ENCODE data around the gene RTN3. TPM values are rescaled to one million over a fixed set of nuclear protein-coding genes. Genes with fewer than 3 reads are reported as not detected.

The RTN3 gene
- total RNA-seq, 3 donors from 2014 or later (not counting 1 experiment from before 2014, with no cell fraction given), result 36.9 to 43.0 (median 37.6) TPM

- Histone ChIP-seq H3K27ac (ENCODE audit: low read length) (no peak overlapping the region), H3K36me3 (ENCODE audit: control insufficient read depth, insufficient read depth, low read length) (no peaks in the 10 kb centered on the region), H3K27me3 (ENCODE audit: control insufficient read depth, insufficient read depth, low read length) (no peaks in the 10 kb centered on the region), H3K4me1 (ENCODE audit: control insufficient read depth, insufficient read depth, low read length) (no peaks in the 10 kb centered on the region), H3K4me3 (ENCODE audit: low read length) (no peak overlapping the region), H3K9me3 (ENCODE audit: control insufficient read depth, insufficient read depth, low read length) (no peaks in the 10 kb centered on the region)
- intact Hi-C loops (cut with micrococcal nuclease), result no loop called here
- WGBS (ENCODE audit: insufficient coverage), result 94% methylated on average over 7 of the region's 7 CpGs
- H3K27me3 Mint-ChIP-seq (ENCODE audit: low read depth in 2 of 2), result no peaks in the 10 kb centered on the region
- H3K27ac Mint-ChIP-seq, result no peak overlapping the region
- TF ChIP-seq, protein P1, sequence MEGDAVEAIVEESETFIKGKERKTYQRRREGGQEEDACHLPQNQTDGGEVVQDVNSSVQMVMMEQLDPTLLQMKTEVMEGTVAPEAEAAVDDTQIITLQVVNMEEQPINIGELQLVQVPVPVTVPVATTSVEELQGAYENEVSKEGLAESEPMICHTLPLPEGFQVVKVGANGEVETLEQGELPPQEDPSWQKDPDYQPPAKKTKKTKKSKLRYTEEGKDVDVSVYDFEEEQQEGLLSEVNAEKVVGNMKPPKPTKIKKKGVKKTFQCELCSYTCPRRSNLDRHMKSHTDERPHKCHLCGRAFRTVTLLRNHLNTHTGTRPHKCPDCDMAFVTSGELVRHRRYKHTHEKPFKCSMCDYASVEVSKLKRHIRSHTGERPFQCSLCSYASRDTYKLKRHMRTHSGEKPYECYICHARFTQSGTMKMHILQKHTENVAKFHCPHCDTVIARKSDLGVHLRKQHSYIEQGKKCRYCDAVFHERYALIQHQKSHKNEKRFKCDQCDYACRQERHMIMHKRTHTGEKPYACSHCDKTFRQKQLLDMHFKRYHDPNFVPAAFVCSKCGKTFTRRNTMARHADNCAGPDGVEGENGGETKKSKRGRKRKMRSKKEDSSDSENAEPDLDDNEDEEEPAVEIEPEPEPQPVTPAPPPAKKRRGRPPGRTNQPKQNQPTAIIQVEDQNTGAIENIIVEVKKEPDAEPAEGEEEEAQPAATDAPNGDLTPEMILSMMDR (IDR thresholded peaks at IDR 0.05), result no peak
- H3K9me3 Mint-ChIP-seq, result no peaks in the 10 kb centered on the region
- peaks cover 12 to 16% of the 10 kb centered on the region in 2 donors for H3K4me1 Mint-ChIP-seq
- no peaks in the 10 kb centered on the region for H3K36me3 Mint-ChIP-seq
- DNase-seq (no peak), ATAC-seq (no peak)
- H3K4me3 Mint-ChIP-seq, result no peak overlapping the region
These were observed 13.3 kb downstream of the RTN3 start for GRCh38 chr11:63694596-63694995.

GRCh38 chr11:63698976-63699733, 17.9 kb downstream of the RTN3 start:
- Mint-ChIP-seq H3K36me3 (no peaks in the 10 kb centered on the region), H3K9me3 (no peaks in the 10 kb centered on the region), H3K27ac (no peak overlapping the region), H3K4me3 (no peak overlapping the region), H3K4me1 (peaks cover 9 to 27% of the 10 kb centered on the region in 2 donors), H3K27me3 (ENCODE audit: low read depth in 2 of 2) (no peaks in the 10 kb centered on the region)
- no peak for DNase-seq
- H3K27me3 ChIP-seq (ENCODE audit: control insufficient read depth, insufficient read depth, low read length), result no peaks in the 10 kb centered on the region
- no peaks in the 10 kb centered on the region for H3K4me1 ChIP-seq (ENCODE audit: control insufficient read depth, insufficient read depth, low read length)
- 91% methylated on average over 11 of the region's 11 CpGs for WGBS (ENCODE audit: insufficient coverage)
- no peak overlapping the region for H3K4me3 ChIP-seq (ENCODE audit: low read length)
- intact Hi-C loops (cut with micrococcal nuclease), result no loop called here
- no peak overlapping the region for H3K27ac ChIP-seq (ENCODE audit: low read length)
- ATAC-seq, result no peak
- no peaks in the 10 kb centered on the region for H3K36me3 ChIP-seq (ENCODE audit: control insufficient read depth, insufficient read depth, low read length)
- TF ChIP-seq, protein P1 (IDR thresholded peaks at IDR 0.05), result no peak
- H3K9me3 ChIP-seq (ENCODE audit: control insufficient read depth, insufficient read depth, low read length), result no peaks in the 10 kb centered on the region

DNA sequence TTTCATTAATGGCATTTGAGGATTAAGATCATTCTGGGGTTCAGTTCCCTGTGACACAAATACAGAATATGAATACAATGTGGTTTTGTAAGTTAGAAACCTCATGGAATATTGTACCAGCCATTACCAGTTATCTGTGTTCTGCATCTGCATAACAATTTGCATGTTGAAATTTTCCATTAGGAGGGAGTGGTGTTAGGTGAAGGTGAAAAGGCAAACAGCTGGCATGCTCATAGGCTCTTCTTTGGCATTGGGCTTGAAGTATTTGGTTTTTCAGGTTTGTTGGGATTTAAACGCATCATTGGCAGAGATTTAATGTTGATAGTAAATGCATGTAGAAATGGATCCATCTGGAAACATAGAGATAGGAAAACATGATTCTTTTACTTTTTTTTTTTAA, 18.6 kb downstream of the RTN3 start:
- H3K4me3 Mint-ChIP-seq, result no peak overlapping the region
- Histone ChIP-seq H3K27me3 (ENCODE audit: control insufficient read depth, insufficient read depth, low read length) (no peaks in the 10 kb centered on the region), H3K9me3 (ENCODE audit: control insufficient read depth, insufficient read depth, low read length) (no peaks in the 10 kb centered on the region), H3K27ac (ENCODE audit: low read length) (no peak overlapping the region), H3K4me1 (ENCODE audit: control insufficient read depth, insufficient read depth, low read length) (no peaks in the 10 kb centered on the region), H3K4me3 (ENCODE audit: low read length) (no peak overlapping the region), H3K36me3 (ENCODE audit: control insufficient read depth, insufficient read depth, low read length) (no peaks in the 10 kb centered on the region)
- no peak overlapping the region for H3K27ac Mint-ChIP-seq
- WGBS (ENCODE audit: insufficient coverage), result 100% methylated on average over 1 of the region's 1 CpG
- no peak for ATAC-seq
- peaks cover 14 to 31% of the 10 kb centered on the region in 2 donors for H3K4me1 Mint-ChIP-seq
- no peaks in the 10 kb centered on the region for H3K9me3 Mint-ChIP-seq
- TF ChIP-seq, protein P1 (IDR thresholded peaks at IDR 0.05), result no peak
- intact Hi-C loops (cut with micrococcal nuclease), result no loop called here
- no peak for DNase-seq
- no peaks in the 10 kb centered on the region for H3K27me3 Mint-ChIP-seq (ENCODE audit: low read depth in 2 of 2)
- no peaks in the 10 kb centered on the region for H3K36me3 Mint-ChIP-seq

GRCh38 chr11:63705526-63705925, 24.2 kb downstream of the RTN3 start:
- H3K4me1 Mint-ChIP-seq, result peaks cover 6 to 12% of the 10 kb centered on the region in 2 donors
- no peak overlapping the region for H3K4me3 Mint-ChIP-seq
- no peaks in the 10 kb centered on the region for H3K4me1 ChIP-seq (ENCODE audit: control insufficient read depth, insufficient read depth, low read length)
- no peak overlapping the region for H3K4me3 ChIP-seq (ENCODE audit: low read length)
- TF ChIP-seq, protein P1 (IDR thresholded peaks at IDR 0.05), result no peak
- H3K9me3 ChIP-seq (ENCODE audit: control insufficient read depth, insufficient read depth, low read length), result no peaks in the 10 kb centered on the region
- no peaks in the 10 kb centered on the region for H3K9me3 Mint-ChIP-seq
- ATAC-seq (no peak), DNase-seq (no peak)
- no peak overlapping the region for H3K27ac ChIP-seq (ENCODE audit: low read length)
- intact Hi-C loops (cut with micrococcal nuclease), result no loop called here
- no peaks in the 10 kb centered on the region for H3K36me3 ChIP-seq (ENCODE audit: control insufficient read depth, insufficient read depth, low read length)
- H3K27me3 ChIP-seq (ENCODE audit: control insufficient read depth, insufficient read depth, low read length), result no peaks in the 10 kb centered on the region
- WGBS (ENCODE audit: insufficient coverage), result 82% methylated on average over 1 of the region's 2 CpGs
- no peaks in the 10 kb centered on the region for H3K36me3 Mint-ChIP-seq
- H3K27me3 Mint-ChIP-seq (ENCODE audit: low read depth in 2 of 2), result no peaks in the 10 kb centered on the region
- H3K27ac Mint-ChIP-seq, result no peak overlapping the region
